NT2/D1 (cell line): ENCODE measurements around the gene TGFBR2.

ENCODE experiments used
- DNase-seq: peaks from one replicate; pipeline ENCODE4 v3.0.0-alpha.2; 2011; ENCODE audit warnings: low read depth, low spot score
- H3K27me3 ChIP-seq: 2 replicates; pipeline ENCODE4 v1.6.0; 2011; ENCODE audit warnings: mild to moderate bottlenecking; ENCODE audit not compliant: insufficient read length, insufficient read depth
- H3K36me3 ChIP-seq: 2 replicates; pipeline ENCODE4 v1.6.1; 2011; ENCODE audit warnings: mild to moderate bottlenecking, low read length, mixed read lengths; ENCODE audit not compliant: insufficient read depth, insufficient read length
- H3K4me1 ChIP-seq: 2 replicates; pipeline ENCODE4 v1.5.1; 2011; ENCODE audit not compliant: insufficient read depth, insufficient read length
- H3K4me3 ChIP-seq: 2 replicates; pipeline ENCODE4 v1.5.1; 2011; ENCODE audit warnings: low read depth; ENCODE audit not compliant: insufficient read length
- H3K9ac ChIP-seq: 2 replicates; pipeline ENCODE4 v1.6.0; 2011; ENCODE audit warnings: low read depth; ENCODE audit not compliant: insufficient read length
- H3K9me3 ChIP-seq: 2 replicates; pipeline ENCODE4 v1.5.1; 2011; ENCODE audit warnings: mild to moderate bottlenecking, low read length; ENCODE audit not compliant: insufficient read depth
- SUZ12 ChIP-seq: IDR thresholded peaks from 2 replicates; pipeline ENCODE4 v1.6.1; 2011; ENCODE audit not compliant: insufficient read length, insufficient read depth; ENCODE audit errors: extremely low read depth
- YY1 ChIP-seq: IDR thresholded peaks from 2 replicates; pipeline ENCODE4 v1.6.1; 2011; ENCODE audit not compliant: insufficient read length, insufficient read depth
- ZNF274 ChIP-seq: IDR thresholded peaks from 2 replicates; pipeline ENCODE4 v1.6.1; 2011; ENCODE audit warnings: mild to moderate bottlenecking, low read depth, low read length

The TGFBR2 gene

GRCh38 chr3:30610702-30611368, 4.4 kb downstream of the TGFBR2 start:
- Histone ChIP-seq H3K27me3 (peaks cover 7% of the 10 kb centered on the region), H3K4me1 (no peaks in the 10 kb centered on the region), H3K36me3 (no peaks in the 10 kb centered on the region), H3K4me3 (no peak overlapping the region), H3K9ac (no peak overlapping the region), H3K9me3 (no peaks in the 10 kb centered on the region)
- DNase-seq: no peak
- no peak for TF ChIP-seq ZNF274
- TF ChIP-seq YY1: no peak
- TF ChIP-seq SUZ12: no peak

- Histone ChIP-seq H3K9ac (no peak overlapping the region), H3K9me3 (no peaks in the 10 kb centered on the region), H3K36me3 (no peaks in the 10 kb centered on the region), H3K4me3 (no peak overlapping the region), H3K27me3 (peaks cover 4% of the 10 kb centered on the region), H3K4me1 (no peaks in the 10 kb centered on the region)
- TF ChIP-seq SUZ12: no peak
- no peak for TF ChIP-seq YY1
- no peak for TF ChIP-seq ZNF274
- DNase-seq: no peak
Measured at GRCh38 chr3:30611613-30612436, 5.4 kb downstream of the TGFBR2 start.

GRCh38 chr3:30612437-30613132, 6.2 kb downstream of the TGFBR2 start:
- Histone ChIP-seq H3K9me3 (no peaks in the 10 kb centered on the region), H3K4me1 (no peaks in the 10 kb centered on the region), H3K4me3 (no peak overlapping the region), H3K36me3 (no peaks in the 10 kb centered on the region), H3K27me3 (no peaks in the 10 kb centered on the region), H3K9ac (no peak overlapping the region)
- TF ChIP-seq ZNF274 (no peak), YY1 (no peak), SUZ12 (no peak)
- no peak for DNase-seq

GRCh38 chr3:30613133-30613825, 6.9 kb downstream of the TGFBR2 start:
- H3K9me3 ChIP-seq: no peaks in the 10 kb centered on the region
- H3K4me1 ChIP-seq: no peaks in the 10 kb centered on the region
- no peaks in the 10 kb centered on the region for H3K36me3 ChIP-seq
- DNase-seq: no peak
- H3K4me3 ChIP-seq: no peak overlapping the region
- TF ChIP-seq YY1: no peak
- no peak for TF ChIP-seq SUZ12
- TF ChIP-seq ZNF274: no peak
- no peak overlapping the region for H3K9ac ChIP-seq
- H3K27me3 ChIP-seq: no peaks in the 10 kb centered on the region

- TF ChIP-seq SUZ12 (no peak), YY1 (no peak)
- no peaks in the 10 kb centered on the region for H3K36me3 ChIP-seq
- H3K9ac ChIP-seq: no peak overlapping the region
- DNase-seq: no peak
- no peaks in the 10 kb centered on the region for H3K9me3 ChIP-seq
- no peaks in the 10 kb centered on the region for H3K4me1 ChIP-seq
- H3K4me3 ChIP-seq: no peak overlapping the region
- H3K27me3 ChIP-seq: no peaks in the 10 kb centered on the region
Measured at GRCh38 chr3:30614373-30614772, 8.0 kb downstream of the TGFBR2 start.

- no peak overlapping the region for H3K9ac ChIP-seq
Measured at GRCh38 chr3:30614943-30615342, 8.5 kb downstream of the TGFBR2 start.

More at GRCh38 chr3:30614943-30615342, 8.5 kb downstream of the TGFBR2 start:
- TF ChIP-seq ZNF274 (no peak), YY1 (no peak), SUZ12 (no peak)
- no peaks in the 10 kb centered on the region for H3K4me1 ChIP-seq
- no peak overlapping the region for H3K4me3 ChIP-seq
- H3K27me3 ChIP-seq: no peaks in the 10 kb centered on the region
- no peaks in the 10 kb centered on the region for H3K36me3 ChIP-seq
- H3K9me3 ChIP-seq: no peaks in the 10 kb centered on the region
- no peak for DNase-seq
